ENCODE data around the gene FAM98B.

GRCh38 chr15:38427380-38427779, 26.5 kb upstream of the FAM98B start:
- no peak for TF ChIP-seq CTCF (IDR thresholded peaks at IDR 0.05)
- TF ChIP-seq POLR2A (IDR thresholded peaks at IDR 0.05) = no peak

Data from body of pancreas (tissue), 4 donors.